DND-41 (cell line): ENCODE results near the gene POU2F1.

Experiments
- ATAC-seq: fragments of 200-7000 bp; cut with Tn5 transposase; 3 replicates; pipeline ENCODE4 v1.9.1; 2021; ENCODE audit warnings: low read depth; ENCODE audit not compliant: insufficient read depth
- DNase-seq: peaks from one replicate; pipeline ENCODE4 v3.0.0-alpha.2; 2020
- H2AFZ ChIP-seq: 2 replicates; pipeline ENCODE4 v1.6.0; 2012; ENCODE audit warnings: low read depth, low read length
- H3K27ac ChIP-seq: 2 replicates; pipeline ENCODE4 v1.5.1; 2012; ENCODE audit warnings: low read length, inconsistent platforms
- H3K27me3 ChIP-seq: fragments of 200-600 bp; sonication (generic); 2 replicates; pipeline ENCODE4 v1.6.0; 2012; ENCODE audit warnings: low read length, mild to moderate bottlenecking, inconsistent platforms; ENCODE audit not compliant: insufficient read depth, poor library complexity
- H3K36me3 ChIP-seq: 2 replicates; pipeline ENCODE4 v1.5.1; 2012; ENCODE audit warnings: low read length, inconsistent platforms; ENCODE audit not compliant: insufficient read depth
- H3K4me1 ChIP-seq: 2 replicates; pipeline ENCODE4 v1.5.1; 2012; ENCODE audit warnings: mild to moderate bottlenecking, low read length; ENCODE audit not compliant: insufficient read depth
- H3K4me2 ChIP-seq: 2 replicates; pipeline ENCODE4 v1.6.0; 2012; ENCODE audit warnings: mild to moderate bottlenecking, moderate library complexity, low read length, inconsistent platforms; ENCODE audit not compliant: insufficient read depth
- H3K4me3 ChIP-seq, 2 experiments: fragments of 200-600 bp in 1 of 2; shearing (Covaris generic) in 1 of 2; 2 replicates each; pipeline ENCODE4 v1.5.1; 2012 to 2016; ENCODE audit warnings: inconsistent platforms in 2 of 2, low read length in 2 of 2, mild to moderate bottlenecking in 2 of 2, low read depth in 1 of 2, moderate library complexity in 1 of 2
- H3K79me2 ChIP-seq: 2 replicates; pipeline ENCODE4 v1.6.0; 2012; ENCODE audit warnings: low read length, inconsistent platforms; ENCODE audit not compliant: insufficient read depth
- H3K9ac ChIP-seq: 2 replicates; pipeline ENCODE4 v1.6.0; 2012; ENCODE audit warnings: low read depth, mild to moderate bottlenecking, inconsistent platforms, low read length, moderate library complexity
- H3K9me3 ChIP-seq: 2 replicates; pipeline ENCODE4 v1.5.1; 2012; ENCODE audit warnings: low read length, moderate library complexity, mild to moderate bottlenecking, inconsistent platforms; ENCODE audit not compliant: insufficient read depth, severe bottlenecking
- H4K20me1 ChIP-seq: 2 replicates; pipeline ENCODE4 v1.6.0; 2012; ENCODE audit warnings: low read length; ENCODE audit not compliant: insufficient read depth
- EZH2 ChIP-seq: IDR thresholded peaks from 3 replicates; pipeline ENCODE4 v1.6.1; 2012; ENCODE audit warnings: borderline replicate concordance, low read depth, mild to moderate bottlenecking, moderate library complexity, low read length, inconsistent platforms; ENCODE audit not compliant: severe bottlenecking
- TF ChIP-seq, protein P1 (sequence below): IDR thresholded peaks from 2 replicates; pipeline ENCODE4 v1.5.1; 2012; ENCODE audit warnings: borderline replicate concordance, low read length, moderate library complexity, mild to moderate bottlenecking; ENCODE audit not compliant: poor library complexity, severe bottlenecking; ENCODE audit errors: extremely low read depth

POU2F1 gene

DNA sequence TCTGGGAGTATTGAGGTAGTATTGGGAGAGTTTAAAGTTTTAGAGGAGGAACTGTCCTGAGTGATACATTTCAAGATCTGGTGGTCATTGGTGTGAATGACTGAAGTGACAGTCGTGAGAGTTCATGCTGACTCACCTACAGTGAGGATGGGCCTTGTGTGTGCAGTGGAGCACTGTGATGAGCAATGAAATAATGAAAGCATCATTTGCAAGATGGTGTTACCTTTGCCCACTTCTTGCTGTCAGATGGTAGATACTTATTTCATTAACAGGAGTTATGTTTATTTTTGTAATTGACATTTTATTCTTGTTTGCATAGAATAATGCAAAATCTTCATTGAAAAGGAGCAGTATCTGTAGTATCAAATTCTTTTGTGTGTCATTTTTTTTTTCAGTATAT is 29.0 kb downstream of the POU2F1 start:
- Histone ChIP-seq H4K20me1 (peaks cover 9% of the 10 kb centered on the region; the same call in 1 of the 2 replicates), H3K27ac (no peak overlapping the region), H3K79me2 (peaks cover 85% of the 10 kb centered on the region), H3K9me3 (no peaks in the 10 kb centered on the region), H2AFZ (no peak overlapping the region), H3K36me3 (no peaks in the 10 kb centered on the region), H3K27me3 (no peaks in the 10 kb centered on the region), H3K9ac (no peak overlapping the region), H3K4me3 (no peak overlapping the region), H3K4me2 (no peak overlapping the region), H3K4me1 (peaks cover 2% of the 10 kb centered on the region; the same call in 1 of the 2 replicates)
- TF ChIP-seq, protein P1, sequence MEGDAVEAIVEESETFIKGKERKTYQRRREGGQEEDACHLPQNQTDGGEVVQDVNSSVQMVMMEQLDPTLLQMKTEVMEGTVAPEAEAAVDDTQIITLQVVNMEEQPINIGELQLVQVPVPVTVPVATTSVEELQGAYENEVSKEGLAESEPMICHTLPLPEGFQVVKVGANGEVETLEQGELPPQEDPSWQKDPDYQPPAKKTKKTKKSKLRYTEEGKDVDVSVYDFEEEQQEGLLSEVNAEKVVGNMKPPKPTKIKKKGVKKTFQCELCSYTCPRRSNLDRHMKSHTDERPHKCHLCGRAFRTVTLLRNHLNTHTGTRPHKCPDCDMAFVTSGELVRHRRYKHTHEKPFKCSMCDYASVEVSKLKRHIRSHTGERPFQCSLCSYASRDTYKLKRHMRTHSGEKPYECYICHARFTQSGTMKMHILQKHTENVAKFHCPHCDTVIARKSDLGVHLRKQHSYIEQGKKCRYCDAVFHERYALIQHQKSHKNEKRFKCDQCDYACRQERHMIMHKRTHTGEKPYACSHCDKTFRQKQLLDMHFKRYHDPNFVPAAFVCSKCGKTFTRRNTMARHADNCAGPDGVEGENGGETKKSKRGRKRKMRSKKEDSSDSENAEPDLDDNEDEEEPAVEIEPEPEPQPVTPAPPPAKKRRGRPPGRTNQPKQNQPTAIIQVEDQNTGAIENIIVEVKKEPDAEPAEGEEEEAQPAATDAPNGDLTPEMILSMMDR: no peak
- TF ChIP-seq EZH2: no peak
- no peak for ATAC-seq
- DNase-seq: no peak

DNA sequence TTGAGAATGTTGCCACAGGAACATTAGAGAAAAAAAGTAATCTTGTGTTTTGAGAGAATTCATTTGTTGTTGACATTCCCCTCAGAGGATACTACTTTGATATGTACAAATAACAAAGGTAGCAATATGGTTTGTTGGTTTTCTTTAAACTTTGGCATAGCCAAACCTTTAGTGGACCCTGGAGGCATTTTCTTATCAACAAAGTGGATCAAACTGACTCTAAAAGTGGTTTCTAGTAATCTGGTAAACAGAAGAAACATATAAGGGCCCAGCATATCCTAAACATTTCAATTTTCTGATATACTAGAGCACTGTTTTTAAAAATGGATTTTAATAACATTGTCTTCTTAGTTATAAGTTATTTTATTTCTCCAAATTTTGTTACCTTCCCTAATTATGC is 29.8 kb downstream of the POU2F1 start:
- H3K4me2 ChIP-seq: no peak overlapping the region
- H3K36me3 ChIP-seq: no peaks in the 10 kb centered on the region
- DNase-seq (no peak), ATAC-seq (no peak)
- no peak overlapping the region for H3K9ac ChIP-seq
- H3K27me3 ChIP-seq: no peaks in the 10 kb centered on the region
- no peak overlapping the region for H3K4me3 ChIP-seq
- no peak overlapping the region for H3K27ac ChIP-seq
- H3K9me3 ChIP-seq: no peaks in the 10 kb centered on the region
- TF ChIP-seq EZH2: no peak
- TF ChIP-seq, protein P1: no peak
- H3K79me2 ChIP-seq: peaks cover 89% of the 10 kb centered on the region
- no peak overlapping the region for H2AFZ ChIP-seq
- peaks cover 2% of the 10 kb centered on the region; the same call in 1 of the 2 replicates for H3K4me1 ChIP-seq
- H4K20me1 ChIP-seq: peaks cover 13% of the 10 kb centered on the region; the same call in 1 of the 2 replicates

DNA sequence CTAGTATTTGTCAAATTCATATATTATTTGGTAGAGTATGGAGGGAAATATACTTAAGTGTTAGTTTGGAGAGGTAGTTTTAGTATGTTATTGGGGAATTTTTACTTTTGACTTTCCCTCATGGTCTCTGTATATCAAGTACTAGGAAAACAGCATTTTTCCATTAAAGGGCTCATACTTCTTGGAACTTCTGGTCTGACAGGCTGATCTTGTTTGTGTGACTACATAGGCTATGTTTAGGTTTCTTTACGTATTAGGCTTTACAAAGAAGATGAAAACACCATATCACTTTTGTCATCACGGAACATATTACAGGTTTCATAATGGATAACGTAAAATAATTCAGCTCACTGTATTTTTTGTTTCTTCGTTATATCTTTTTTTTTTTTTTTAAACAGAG is 30.8 kb downstream of the POU2F1 start:
- H4K20me1 ChIP-seq: peaks cover 13% of the 10 kb centered on the region; the same call in 1 of the 2 replicates
- no peak overlapping the region for H3K9ac ChIP-seq
- H2AFZ ChIP-seq: no peak overlapping the region
- ATAC-seq (no peak), DNase-seq (no peak)
- no peak overlapping the region for H3K27ac ChIP-seq
- H3K79me2 ChIP-seq: peaks cover 90% of the 10 kb centered on the region
- no peak overlapping the region for H3K4me2 ChIP-seq
- H3K36me3 ChIP-seq: no peaks in the 10 kb centered on the region
- no peak overlapping the region for H3K4me3 ChIP-seq
- H3K9me3 ChIP-seq: no peaks in the 10 kb centered on the region
- peaks cover 2% of the 10 kb centered on the region; the same call in 1 of the 2 replicates for H3K4me1 ChIP-seq
- TF ChIP-seq, protein P1: no peak
- no peak for TF ChIP-seq EZH2
- no peaks in the 10 kb centered on the region for H3K27me3 ChIP-seq

DNA sequence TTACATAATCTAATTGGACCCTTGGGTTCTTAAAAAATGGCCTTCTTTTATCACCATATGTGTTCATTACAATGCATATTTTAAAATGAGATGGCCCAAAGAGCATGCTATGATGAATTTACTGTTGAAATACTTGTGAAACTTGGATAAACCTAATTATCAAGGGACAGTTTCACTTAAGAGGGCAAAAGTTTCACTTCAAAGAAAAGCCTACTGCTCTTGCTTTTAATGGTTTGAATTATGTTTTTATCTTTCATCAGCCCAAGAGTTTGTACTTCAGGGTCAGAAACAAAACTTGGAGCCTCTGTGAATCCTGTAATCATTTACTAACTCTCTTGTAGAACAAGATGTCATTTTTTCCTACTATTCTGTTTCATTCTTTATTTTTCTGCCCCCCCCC is 32.3 kb downstream of the POU2F1 start:
- Histone ChIP-seq H3K79me2 (peaks cover 91% of the 10 kb centered on the region), H3K36me3 (no peaks in the 10 kb centered on the region), H3K4me3 (no peak overlapping the region), H2AFZ (no peak overlapping the region), H3K9ac (no peak overlapping the region), H3K4me2 (no peak overlapping the region), H3K4me1 (peaks cover 2% of the 10 kb centered on the region; the same call in 1 of the 2 replicates), H3K9me3 (no peaks in the 10 kb centered on the region), H3K27ac (no peak overlapping the region), H3K27me3 (no peaks in the 10 kb centered on the region), H4K20me1 (peaks cover 13% of the 10 kb centered on the region; the same call in 1 of the 2 replicates)
- ATAC-seq (no peak), DNase-seq (no peak)
- TF ChIP-seq, protein P1: no peak
- TF ChIP-seq EZH2: no peak
